ENCODE data around the gene UROC1. TPM values are rescaled to one million over a fixed set of nuclear protein-coding genes. Genes with fewer than 3 reads are reported as not detected.

Gene UROC1
- total RNA-seq, 1 experiment from 2014 or later = not detected

- H2AFZ ChIP-seq (ENCODE audit: low read length) = no peak overlapping the region
- H3K27me3 ChIP-seq (ENCODE audit: low read length) = no peaks in the 10 kb centered on the region
- H3K9ac ChIP-seq (ENCODE audit: low read length) = no peak overlapping the region
- no peaks in the 10 kb centered on the region for H3K4me1 ChIP-seq (ENCODE audit: low read length)
- no peak for DNase-seq
- H3K9me3 ChIP-seq (ENCODE audit: low read length) = no peaks in the 10 kb centered on the region
- no peak overlapping the region for H3K4me2 ChIP-seq (ENCODE audit: low read depth, low read length, poor library complexity, severe bottlenecking)
- H3K27ac ChIP-seq (ENCODE audit: low read length) = no peak overlapping the region
- H3K79me2 ChIP-seq (ENCODE audit: low read length) = no peaks in the 10 kb centered on the region
- no peaks in the 10 kb centered on the region for H4K20me1 ChIP-seq (ENCODE audit: insufficient read depth, low read depth, low read length)
- no peaks in the 10 kb centered on the region for H3K36me3 ChIP-seq (ENCODE audit: insufficient read depth, low read length)
- H3K4me3 ChIP-seq (ENCODE audit: low read length) = no peak overlapping the region
- H3K9me2 ChIP-seq (replicated peaks; ENCODE audit: insufficient read depth, low read length) = no peaks in the 10 kb centered on the region
Observed at GRCh38 chr3:126500016-126500415, 17.6 kb downstream of the UROC1 start.

GRCh38 chr3:126499401-126499800, 18.2 kb downstream of the UROC1 start:
- Histone ChIP-seq H3K9ac (ENCODE audit: low read length) (no peak overlapping the region), H3K27ac (ENCODE audit: low read length) (no peak overlapping the region), H3K4me2 (ENCODE audit: low read depth, low read length, poor library complexity, severe bottlenecking) (no peak overlapping the region), H4K20me1 (ENCODE audit: insufficient read depth, low read depth, low read length) (no peaks in the 10 kb centered on the region), H3K9me3 (ENCODE audit: low read length) (no peaks in the 10 kb centered on the region), H3K4me3 (ENCODE audit: low read length) (no peak overlapping the region), H2AFZ (ENCODE audit: low read length) (no peak overlapping the region), H3K9me2 (replicated peaks; ENCODE audit: insufficient read depth, low read length) (no peaks in the 10 kb centered on the region), H3K27me3 (ENCODE audit: low read length) (no peaks in the 10 kb centered on the region), H3K79me2 (ENCODE audit: low read length) (no peaks in the 10 kb centered on the region), H3K36me3 (ENCODE audit: insufficient read depth, low read length) (no peaks in the 10 kb centered on the region), H3K4me1 (ENCODE audit: low read length) (no peaks in the 10 kb centered on the region)
- no peak for DNase-seq

GRCh38 chr3:126498929-126499328, 18.6 kb downstream of the UROC1 start:
- Histone ChIP-seq H3K36me3 (ENCODE audit: insufficient read depth, low read length) (no peaks in the 10 kb centered on the region), H3K9me3 (ENCODE audit: low read length) (no peaks in the 10 kb centered on the region), H3K4me3 (ENCODE audit: low read length) (no peak overlapping the region), H2AFZ (ENCODE audit: low read length) (no peak overlapping the region), H3K9ac (ENCODE audit: low read length) (no peak overlapping the region), H3K4me1 (ENCODE audit: low read length) (no peaks in the 10 kb centered on the region), H3K4me2 (ENCODE audit: low read depth, low read length, poor library complexity, severe bottlenecking) (no peak overlapping the region), H4K20me1 (ENCODE audit: insufficient read depth, low read depth, low read length) (no peaks in the 10 kb centered on the region), H3K27me3 (ENCODE audit: low read length) (no peaks in the 10 kb centered on the region), H3K79me2 (ENCODE audit: low read length) (no peaks in the 10 kb centered on the region), H3K27ac (ENCODE audit: low read length) (no peak overlapping the region), H3K9me2 (replicated peaks; ENCODE audit: insufficient read depth, low read length) (no peaks in the 10 kb centered on the region)
- no peak for DNase-seq

DNA sequence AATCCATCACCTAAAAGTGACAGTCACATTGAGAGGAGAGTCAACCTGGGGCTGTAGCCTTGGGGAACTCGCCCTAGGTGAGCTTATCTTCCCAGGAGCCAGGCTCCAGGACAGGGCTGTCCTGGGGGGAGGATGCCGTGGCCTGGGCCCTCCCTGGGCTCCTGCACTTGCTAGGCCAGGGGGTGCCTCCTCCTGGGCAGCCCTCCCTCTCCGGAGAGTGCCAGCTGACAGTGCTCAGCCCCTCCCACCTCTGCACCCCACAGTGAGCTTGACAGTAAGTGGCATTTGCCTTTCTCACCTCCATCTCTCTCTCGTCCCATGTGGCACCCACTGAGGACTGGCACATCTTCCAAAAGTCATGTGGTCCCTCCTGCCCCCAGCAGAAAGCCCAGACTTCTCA, 19.1 kb downstream of the UROC1 start:
- no peaks in the 10 kb centered on the region for H3K9me3 ChIP-seq (ENCODE audit: low read length)
- H4K20me1 ChIP-seq (ENCODE audit: insufficient read depth, low read depth, low read length) = no peaks in the 10 kb centered on the region
- no peaks in the 10 kb centered on the region for H3K27me3 ChIP-seq (ENCODE audit: low read length)
- DNase-seq = no peak
- no peaks in the 10 kb centered on the region for H3K79me2 ChIP-seq (ENCODE audit: low read length)
- no peak overlapping the region for H3K27ac ChIP-seq (ENCODE audit: low read length)
- no peak overlapping the region for H3K9ac ChIP-seq (ENCODE audit: low read length)
- no peaks in the 10 kb centered on the region for H3K36me3 ChIP-seq (ENCODE audit: insufficient read depth, low read length)
- H3K9me2 ChIP-seq (replicated peaks; ENCODE audit: insufficient read depth, low read length) = no peaks in the 10 kb centered on the region
- no peak overlapping the region for H3K4me3 ChIP-seq (ENCODE audit: low read length)
- H3K4me2 ChIP-seq (ENCODE audit: low read depth, low read length, poor library complexity, severe bottlenecking) = no peak overlapping the region
- H3K4me1 ChIP-seq (ENCODE audit: low read length) = no peaks in the 10 kb centered on the region
- no peak overlapping the region for H2AFZ ChIP-seq (ENCODE audit: low read length)

DNA sequence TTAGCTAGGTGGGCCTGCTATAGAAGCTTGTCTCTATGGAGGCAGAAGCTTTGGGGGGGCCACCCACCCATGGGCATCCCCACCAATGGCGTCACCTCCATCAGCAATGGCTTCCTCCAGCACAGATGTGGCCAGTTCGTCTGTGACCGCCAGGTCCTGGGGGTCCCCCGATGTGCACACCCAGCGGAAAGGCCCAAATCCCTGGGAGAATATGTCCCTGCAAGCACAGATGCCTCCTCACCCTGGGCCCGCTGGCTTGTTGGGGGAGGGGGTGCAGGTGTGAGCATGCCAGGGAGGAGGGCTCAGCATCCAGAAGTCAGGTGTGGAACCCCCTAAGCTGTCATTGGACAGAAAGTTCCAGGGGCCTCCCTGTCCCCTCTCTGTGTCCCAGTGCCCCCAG, 19.6 kb downstream of the UROC1 start:
- no peak overlapping the region for H3K4me2 ChIP-seq (ENCODE audit: low read depth, low read length, poor library complexity, severe bottlenecking)
- no peak overlapping the region for H2AFZ ChIP-seq (ENCODE audit: low read length)
- no peak overlapping the region for H3K27ac ChIP-seq (ENCODE audit: low read length)
- H3K79me2 ChIP-seq (ENCODE audit: low read length) = no peaks in the 10 kb centered on the region
- no peaks in the 10 kb centered on the region for H3K36me3 ChIP-seq (ENCODE audit: insufficient read depth, low read length)
- H3K9ac ChIP-seq (ENCODE audit: low read length) = no peak overlapping the region
- DNase-seq = no peak
- no peaks in the 10 kb centered on the region for H3K9me2 ChIP-seq (replicated peaks; ENCODE audit: insufficient read depth, low read length)
- H3K4me3 ChIP-seq (ENCODE audit: low read length) = no peak overlapping the region
- no peaks in the 10 kb centered on the region for H3K9me3 ChIP-seq (ENCODE audit: low read length)
- no peaks in the 10 kb centered on the region for H3K4me1 ChIP-seq (ENCODE audit: low read length)
- H3K27me3 ChIP-seq (ENCODE audit: low read length) = no peaks in the 10 kb centered on the region
- H4K20me1 ChIP-seq (ENCODE audit: insufficient read depth, low read depth, low read length) = no peaks in the 10 kb centered on the region

- Histone ChIP-seq H3K27me3 (ENCODE audit: low read length) (no peaks in the 10 kb centered on the region), H3K36me3 (ENCODE audit: insufficient read depth, low read length) (no peaks in the 10 kb centered on the region), H3K4me3 (ENCODE audit: low read length) (no peak overlapping the region), H3K79me2 (ENCODE audit: low read length) (no peaks in the 10 kb centered on the region), H3K9me2 (replicated peaks; ENCODE audit: insufficient read depth, low read length) (no peaks in the 10 kb centered on the region), H2AFZ (ENCODE audit: low read length) (no peak overlapping the region), H3K9ac (ENCODE audit: low read length) (no peak overlapping the region), H3K27ac (ENCODE audit: low read length) (no peak overlapping the region), H3K4me2 (ENCODE audit: low read depth, low read length, poor library complexity, severe bottlenecking) (no peak overlapping the region), H3K4me1 (ENCODE audit: low read length) (no peaks in the 10 kb centered on the region), H4K20me1 (ENCODE audit: insufficient read depth, low read depth, low read length) (no peaks in the 10 kb centered on the region), H3K9me3 (ENCODE audit: low read length) (no peaks in the 10 kb centered on the region)
- no peak for DNase-seq
Observed at GRCh38 chr3:126496894-126497850, 20.4 kb downstream of the UROC1 start.

GRCh38 chr3:126495786-126496185, 21.8 kb downstream of the UROC1 start:
- Histone ChIP-seq H3K4me2 (ENCODE audit: low read depth, low read length, poor library complexity, severe bottlenecking) (no peak overlapping the region), H3K4me3 (ENCODE audit: low read length) (no peak overlapping the region), H2AFZ (ENCODE audit: low read length) (no peak overlapping the region)

GRCh38 chr3:126494970-126495230, 22.7 kb downstream of the UROC1 start:
- H3K27ac ChIP-seq (ENCODE audit: low read length) = no peak overlapping the region
- H4K20me1 ChIP-seq (ENCODE audit: insufficient read depth, low read depth, low read length) = no peaks in the 10 kb centered on the region
- H2AFZ ChIP-seq (ENCODE audit: low read length) = no peak overlapping the region
- no peaks in the 10 kb centered on the region for H3K36me3 ChIP-seq (ENCODE audit: insufficient read depth, low read length)
- no peaks in the 10 kb centered on the region for H3K9me2 ChIP-seq (replicated peaks; ENCODE audit: insufficient read depth, low read length)
- DNase-seq = no peak
- H3K9ac ChIP-seq (ENCODE audit: low read length) = no peak overlapping the region
- H3K27me3 ChIP-seq (ENCODE audit: low read length) = no peaks in the 10 kb centered on the region
- H3K4me3 ChIP-seq (ENCODE audit: low read length) = no peak overlapping the region
- no peaks in the 10 kb centered on the region for H3K4me1 ChIP-seq (ENCODE audit: low read length)
- H3K4me2 ChIP-seq (ENCODE audit: low read depth, low read length, poor library complexity, severe bottlenecking) = no peak overlapping the region
- H3K9me3 ChIP-seq (ENCODE audit: low read length) = no peaks in the 10 kb centered on the region
- no peaks in the 10 kb centered on the region for H3K79me2 ChIP-seq (ENCODE audit: low read length)

More at GRCh38 chr3:126495786-126496185, 21.8 kb downstream of the UROC1 start:
- Histone ChIP-seq H3K79me2 (ENCODE audit: low read length) (no peaks in the 10 kb centered on the region), H3K27me3 (ENCODE audit: low read length) (no peaks in the 10 kb centered on the region), H3K9ac (ENCODE audit: low read length) (no peak overlapping the region), H3K9me2 (replicated peaks; ENCODE audit: insufficient read depth, low read length) (no peaks in the 10 kb centered on the region), H4K20me1 (ENCODE audit: insufficient read depth, low read depth, low read length) (no peaks in the 10 kb centered on the region), H3K4me1 (ENCODE audit: low read length) (no peaks in the 10 kb centered on the region), H3K9me3 (ENCODE audit: low read length) (no peaks in the 10 kb centered on the region), H3K36me3 (ENCODE audit: insufficient read depth, low read length) (no peaks in the 10 kb centered on the region), H3K27ac (ENCODE audit: low read length) (no peak overlapping the region)
- no peak for DNase-seq
